ENCODE data around the gene PSMD10. TPM values are rescaled to one million over a fixed set of nuclear protein-coding genes. Genes with fewer than 3 reads are reported as not detected.

Gene PSMD10
- total RNA-seq, 3 donors from 2014 or later (not counting 1 experiment from before 2014, with no cell fraction given), result 15.9 to 21.4 (median 16.1) TPM

DNA sequence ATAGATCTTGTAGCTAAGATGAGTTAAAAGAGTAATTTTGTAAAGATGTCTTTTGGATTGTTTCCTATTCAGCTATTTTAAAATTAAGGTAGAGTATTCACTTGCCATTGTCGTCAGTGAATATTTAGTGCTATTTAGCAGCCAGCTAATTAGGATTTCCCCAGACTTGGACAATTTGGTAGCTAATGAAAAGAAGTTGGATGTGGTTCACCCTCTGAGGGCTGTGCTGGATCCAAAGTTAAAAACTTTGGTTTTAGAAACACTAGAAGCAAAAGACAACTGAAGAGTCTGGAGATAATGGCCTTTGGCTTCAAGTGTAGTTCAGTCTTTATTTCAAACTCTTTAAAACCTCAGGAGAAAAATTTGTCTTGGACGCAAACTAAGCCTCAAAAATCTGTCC lies 41.5 kb upstream of the PSMD10 start:
- Histone ChIP-seq H3K9me3 (ENCODE audit: control insufficient read depth, insufficient read depth, low read length) (no peaks in the 10 kb centered on the region), H3K36me3 (ENCODE audit: control insufficient read depth, insufficient read depth, low read length) (peaks cover 23% of the 10 kb centered on the region), H3K4me3 (ENCODE audit: low read length) (no peak overlapping the region), H3K4me1 (ENCODE audit: control insufficient read depth, insufficient read depth, low read length) (no peaks in the 10 kb centered on the region), H3K27ac (ENCODE audit: low read length) (no peak overlapping the region), H3K27me3 (ENCODE audit: control insufficient read depth, insufficient read depth, low read length) (no peaks in the 10 kb centered on the region)
- TF ChIP-seq, protein P1, sequence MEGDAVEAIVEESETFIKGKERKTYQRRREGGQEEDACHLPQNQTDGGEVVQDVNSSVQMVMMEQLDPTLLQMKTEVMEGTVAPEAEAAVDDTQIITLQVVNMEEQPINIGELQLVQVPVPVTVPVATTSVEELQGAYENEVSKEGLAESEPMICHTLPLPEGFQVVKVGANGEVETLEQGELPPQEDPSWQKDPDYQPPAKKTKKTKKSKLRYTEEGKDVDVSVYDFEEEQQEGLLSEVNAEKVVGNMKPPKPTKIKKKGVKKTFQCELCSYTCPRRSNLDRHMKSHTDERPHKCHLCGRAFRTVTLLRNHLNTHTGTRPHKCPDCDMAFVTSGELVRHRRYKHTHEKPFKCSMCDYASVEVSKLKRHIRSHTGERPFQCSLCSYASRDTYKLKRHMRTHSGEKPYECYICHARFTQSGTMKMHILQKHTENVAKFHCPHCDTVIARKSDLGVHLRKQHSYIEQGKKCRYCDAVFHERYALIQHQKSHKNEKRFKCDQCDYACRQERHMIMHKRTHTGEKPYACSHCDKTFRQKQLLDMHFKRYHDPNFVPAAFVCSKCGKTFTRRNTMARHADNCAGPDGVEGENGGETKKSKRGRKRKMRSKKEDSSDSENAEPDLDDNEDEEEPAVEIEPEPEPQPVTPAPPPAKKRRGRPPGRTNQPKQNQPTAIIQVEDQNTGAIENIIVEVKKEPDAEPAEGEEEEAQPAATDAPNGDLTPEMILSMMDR (IDR thresholded peaks at IDR 0.05), result no peak
- WGBS (ENCODE audit: insufficient coverage), result 100% methylated on average over 2 of the region's 2 CpGs
- H3K27me3 Mint-ChIP-seq (ENCODE audit: low read depth in 2 of 2), result no peaks in the 10 kb centered on the region
- H3K4me1 Mint-ChIP-seq, result no peaks in the 10 kb centered on the region
- H3K4me3 Mint-ChIP-seq, result no peak overlapping the region
- intact Hi-C loops (cut with micrococcal nuclease), result no loop called here
- ATAC-seq (no peak), DNase-seq (no peak)
- no peaks in the 10 kb centered on the region for H3K9me3 Mint-ChIP-seq
- no peak overlapping the region for H3K27ac Mint-ChIP-seq
- H3K36me3 Mint-ChIP-seq, result no peaks in the 10 kb centered on the region

DNA sequence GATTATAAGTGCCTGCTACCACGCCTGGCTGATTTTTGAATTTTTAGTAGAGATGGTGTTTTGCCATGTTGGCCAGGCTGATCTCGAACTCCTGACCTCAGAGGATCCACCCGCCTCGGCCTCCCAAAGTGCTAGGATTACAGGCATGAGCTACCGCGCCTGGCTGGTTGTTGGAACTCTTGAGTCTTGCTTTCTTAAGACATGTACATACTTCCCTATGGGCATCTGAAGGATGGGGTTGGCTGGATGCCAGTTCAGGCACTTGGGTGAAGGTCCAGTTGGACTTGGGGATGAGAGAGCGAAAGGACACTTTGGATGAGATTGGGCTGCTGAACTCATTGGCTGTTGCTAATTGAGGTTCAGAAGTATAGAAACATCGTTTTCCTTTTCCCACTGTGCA lies 40.7 kb upstream of the PSMD10 start:
- H3K9me3 ChIP-seq (ENCODE audit: control insufficient read depth, insufficient read depth, low read length), result no peaks in the 10 kb centered on the region
- no peak for ATAC-seq
- intact Hi-C loops (cut with micrococcal nuclease), result no loop called here
- Mint-ChIP-seq H3K27me3 (ENCODE audit: low read depth in 2 of 2) (no peaks in the 10 kb centered on the region), H3K36me3 (no peaks in the 10 kb centered on the region), H3K9me3 (no peaks in the 10 kb centered on the region), H3K27ac (no peak overlapping the region), H3K4me3 (no peak overlapping the region), H3K4me1 (no peaks in the 10 kb centered on the region)
- no peaks in the 10 kb centered on the region for H3K27me3 ChIP-seq (ENCODE audit: control insufficient read depth, insufficient read depth, low read length)
- peaks cover 25% of the 10 kb centered on the region for H3K36me3 ChIP-seq (ENCODE audit: control insufficient read depth, insufficient read depth, low read length)
- DNase-seq, result no peak
- H3K27ac ChIP-seq (ENCODE audit: low read length), result no peak overlapping the region
- H3K4me3 ChIP-seq (ENCODE audit: low read length), result no peak overlapping the region
- WGBS (ENCODE audit: insufficient coverage), result 98% methylated on average over 6 of the region's 8 CpGs
- TF ChIP-seq, protein P1 (IDR thresholded peaks at IDR 0.05), result no peak
- no peaks in the 10 kb centered on the region for H3K4me1 ChIP-seq (ENCODE audit: control insufficient read depth, insufficient read depth, low read length)

DNA sequence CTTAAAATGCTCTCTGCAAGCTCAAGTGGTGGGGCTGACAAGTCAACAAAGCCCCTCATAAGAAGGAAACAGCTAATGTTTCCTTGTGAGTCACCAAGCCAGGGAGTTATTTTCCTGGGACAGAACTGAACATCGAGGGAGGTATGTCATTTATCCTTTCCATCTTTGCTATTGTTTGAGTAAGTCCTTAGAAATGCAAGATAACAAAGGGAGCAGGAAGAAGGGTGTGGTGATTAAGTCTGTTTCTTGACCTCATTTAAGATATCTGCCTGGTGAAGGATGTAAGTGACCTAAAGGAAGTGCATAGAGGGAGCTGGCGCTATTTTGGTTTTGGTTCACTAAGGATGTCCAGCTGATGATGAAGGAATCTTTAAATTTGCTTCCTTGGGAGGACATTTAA lies 40.1 kb upstream of the PSMD10 start:
- H3K9me3 Mint-ChIP-seq, result no peaks in the 10 kb centered on the region

GRCh38 chrX:108130889-108131288 lies 39.5 kb upstream of the PSMD10 start:
- H3K27me3 Mint-ChIP-seq (ENCODE audit: low read depth in 2 of 2), result no peaks in the 10 kb centered on the region
- H3K4me1 ChIP-seq (ENCODE audit: control insufficient read depth, insufficient read depth, low read length), result no peaks in the 10 kb centered on the region
- 100% methylated on average over 1 of the region's 1 CpG for WGBS (ENCODE audit: insufficient coverage)
- H3K4me1 Mint-ChIP-seq, result no peaks in the 10 kb centered on the region
- H3K27ac ChIP-seq (ENCODE audit: low read length), result no peak overlapping the region
- H3K9me3 Mint-ChIP-seq, result no peaks in the 10 kb centered on the region
- DNase-seq (no peak), ATAC-seq (no peak)
- no peak overlapping the region for H3K27ac Mint-ChIP-seq
- no peak overlapping the region for H3K4me3 Mint-ChIP-seq
- H3K36me3 ChIP-seq (ENCODE audit: control insufficient read depth, insufficient read depth, low read length), result peaks cover 31% of the 10 kb centered on the region
- TF ChIP-seq, protein P1 (IDR thresholded peaks at IDR 0.05), result no peak
- intact Hi-C loops (cut with micrococcal nuclease), result no loop called here
- no peaks in the 10 kb centered on the region for H3K9me3 ChIP-seq (ENCODE audit: control insufficient read depth, insufficient read depth, low read length)
- no peak overlapping the region for H3K4me3 ChIP-seq (ENCODE audit: low read length)
- H3K27me3 ChIP-seq (ENCODE audit: control insufficient read depth, insufficient read depth, low read length), result no peaks in the 10 kb centered on the region
- no peaks in the 10 kb centered on the region for H3K36me3 Mint-ChIP-seq

More for the DNA sequence above, 40.1 kb upstream of the PSMD10 start:
- Mint-ChIP-seq H3K27me3 (ENCODE audit: low read depth in 2 of 2) (no peaks in the 10 kb centered on the region), H3K4me3 (no peak overlapping the region), H3K36me3 (no peaks in the 10 kb centered on the region), H3K27ac (no peak overlapping the region), H3K4me1 (no peaks in the 10 kb centered on the region)
- ATAC-seq (no peak), DNase-seq (no peak)
- 76% methylated on average over 2 of the region's 2 CpGs for WGBS (ENCODE audit: insufficient coverage)
- intact Hi-C loops (cut with micrococcal nuclease), result no loop called here
- Histone ChIP-seq H3K4me3 (ENCODE audit: low read length) (no peak overlapping the region), H3K27ac (ENCODE audit: low read length) (no peak overlapping the region), H3K27me3 (ENCODE audit: control insufficient read depth, insufficient read depth, low read length) (no peaks in the 10 kb centered on the region), H3K36me3 (ENCODE audit: control insufficient read depth, insufficient read depth, low read length) (peaks cover 30% of the 10 kb centered on the region), H3K4me1 (ENCODE audit: control insufficient read depth, insufficient read depth, low read length) (no peaks in the 10 kb centered on the region), H3K9me3 (ENCODE audit: control insufficient read depth, insufficient read depth, low read length) (no peaks in the 10 kb centered on the region)
- TF ChIP-seq, protein P1 (IDR thresholded peaks at IDR 0.05), result no peak
